ENCODE results near the gene HIPK4.

DNA sequence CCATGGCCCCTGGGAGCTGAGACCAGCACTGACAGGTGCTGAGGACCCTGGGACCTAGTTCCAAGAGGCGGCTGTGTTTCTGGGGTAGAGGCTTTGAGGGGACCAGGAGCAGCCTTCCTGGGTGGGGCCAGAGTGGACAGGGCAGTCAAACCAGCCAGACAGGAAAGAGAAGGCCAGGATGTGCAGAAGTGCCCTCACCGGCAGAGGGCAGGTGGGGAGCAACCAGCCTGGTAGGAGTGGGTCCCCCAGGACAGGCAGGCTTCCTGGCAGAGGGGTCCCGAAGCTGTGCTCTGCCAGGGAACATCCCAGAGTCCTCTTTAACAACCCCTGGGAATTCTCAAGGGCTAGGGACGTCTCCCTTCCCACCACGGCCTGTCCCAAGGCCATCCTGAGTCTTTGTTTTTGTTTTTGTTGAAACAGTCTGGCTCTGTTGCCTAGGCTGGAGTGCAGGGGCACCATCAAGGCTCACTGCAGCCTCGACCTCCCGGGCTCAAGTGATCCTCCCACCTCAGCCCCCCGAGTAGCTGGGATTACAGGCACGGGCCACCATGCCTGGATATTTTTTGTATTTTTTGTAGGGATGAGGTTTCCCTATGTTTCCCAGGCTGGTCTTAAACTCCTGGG is 3.0 kb upstream of the HIPK4 start:
- TF ChIP-seq, protein P1, sequence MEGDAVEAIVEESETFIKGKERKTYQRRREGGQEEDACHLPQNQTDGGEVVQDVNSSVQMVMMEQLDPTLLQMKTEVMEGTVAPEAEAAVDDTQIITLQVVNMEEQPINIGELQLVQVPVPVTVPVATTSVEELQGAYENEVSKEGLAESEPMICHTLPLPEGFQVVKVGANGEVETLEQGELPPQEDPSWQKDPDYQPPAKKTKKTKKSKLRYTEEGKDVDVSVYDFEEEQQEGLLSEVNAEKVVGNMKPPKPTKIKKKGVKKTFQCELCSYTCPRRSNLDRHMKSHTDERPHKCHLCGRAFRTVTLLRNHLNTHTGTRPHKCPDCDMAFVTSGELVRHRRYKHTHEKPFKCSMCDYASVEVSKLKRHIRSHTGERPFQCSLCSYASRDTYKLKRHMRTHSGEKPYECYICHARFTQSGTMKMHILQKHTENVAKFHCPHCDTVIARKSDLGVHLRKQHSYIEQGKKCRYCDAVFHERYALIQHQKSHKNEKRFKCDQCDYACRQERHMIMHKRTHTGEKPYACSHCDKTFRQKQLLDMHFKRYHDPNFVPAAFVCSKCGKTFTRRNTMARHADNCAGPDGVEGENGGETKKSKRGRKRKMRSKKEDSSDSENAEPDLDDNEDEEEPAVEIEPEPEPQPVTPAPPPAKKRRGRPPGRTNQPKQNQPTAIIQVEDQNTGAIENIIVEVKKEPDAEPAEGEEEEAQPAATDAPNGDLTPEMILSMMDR (conservative IDR thresholded peaks at IDR 0.05; ENCODE audit: low read length): peak; percentile 63
- TF ChIP-seq EZH2phosphoT487 (IDR thresholded peaks at IDR 0.05; ENCODE audit: borderline replicate concordance, low read depth, low read length): no peak
